Occipital lobe (tissue), 2 donors: Measurements from ENCODE around the gene RPL36. TPM values are rescaled to one million over a fixed set of nuclear protein-coding genes. Genes with fewer than 3 reads are reported as not detected.
"Not testable (repeated sequence)": the region's sequence is repeated elsewhere in the genome, so short reads cannot be mapped to it uniquely, and the experiment has no call there.

Experiments used
- DNase-seq: peaks from one replicate; lab custom pipeline; 2025; lab: John Stamatoyannopoulos, UW
- total RNA-seq: library from RNA; depleted of rRNA; stranded (reverse); fragments of >200 nt; gene quantifications from one replicate; pipeline ENCODE4 v1.2.3, GENCODE V29; 2014

The RPL36 gene
- total RNA-seq, 1 donor from 2014 or later = 299 TPM

GRCh38 chr19:5705552-5705951 is 15.5 kb downstream of the RPL36 start:
- no peak for DNase-seq

GRCh38 chr19:5706876-5707573 is 16.9 kb downstream of the RPL36 start:
- DNase-seq = no peak

GRCh38 chr19:5707576-5708575 is 17.8 kb downstream of the RPL36 start:
- DNase-seq = no peak

GRCh38 chr19:5711025-5711424 is 20.9 kb downstream of the RPL36 start:
- no peak for DNase-seq

GRCh38 chr19:5711713-5712161 is 21.6 kb downstream of the RPL36 start:
- no peak for DNase-seq

GRCh38 chr19:5713228-5713627 is 23.1 kb downstream of the RPL36 start:
- no peak for DNase-seq

GRCh38 chr19:5714816-5715215 is 24.7 kb downstream of the RPL36 start:
- DNase-seq = no peak

- DNase-seq = no peak
Measured at GRCh38 chr19:5717215-5717935, 27.3 kb downstream of the RPL36 start.

- DNase-seq = no peak
Measured at GRCh38 chr19:5718037-5718578, 28.0 kb downstream of the RPL36 start.

- no peak for DNase-seq
Measured at GRCh38 chr19:5718579-5719273, 28.6 kb downstream of the RPL36 start.

- DNase-seq = no peak
Measured at GRCh38 chr19:5719274-5719960, 29.3 kb downstream of the RPL36 start.

GRCh38 chr19:5719961-5720790 is 30.1 kb downstream of the RPL36 start, which contains the start of the genes CATSPERD and LONP1:
Gene CATSPERD (plus strand): TSS chr19:5720637. CDS start chr19:5720738, 101 bp downstream.
Gene LONP1 (minus strand): TSS chr19:5720146. CDS start chr19:5720132, 14 bp downstream.
- DNase-seq = peak; percentile 97

GRCh38 chr19:5727453-5728050 is 37.5 kb downstream of the RPL36 start:
- no peak for DNase-seq

GRCh38 chr19:5733172-5733571 is 43.1 kb downstream of the RPL36 start:
- not testable (repeated sequence) for DNase-seq

GRCh38 chr19:5738423-5738822 is 48.3 kb downstream of the RPL36 start:
- DNase-seq = no peak
